NCI-H2081 treated with DMSO at 0.1 percent for 48 hours (cell line): Measurements from ENCODE around the gene TUBGCP3.
"Not testable (repeated sequence)": the region's sequence is repeated elsewhere in the genome, so short reads cannot be mapped to it uniquely, and the experiment has no call there.

Experiments used
- DNase-seq: peaks from one replicate; lab custom pipeline; 2025; lab: John Stamatoyannopoulos, UW

TUBGCP3 gene

DNA sequence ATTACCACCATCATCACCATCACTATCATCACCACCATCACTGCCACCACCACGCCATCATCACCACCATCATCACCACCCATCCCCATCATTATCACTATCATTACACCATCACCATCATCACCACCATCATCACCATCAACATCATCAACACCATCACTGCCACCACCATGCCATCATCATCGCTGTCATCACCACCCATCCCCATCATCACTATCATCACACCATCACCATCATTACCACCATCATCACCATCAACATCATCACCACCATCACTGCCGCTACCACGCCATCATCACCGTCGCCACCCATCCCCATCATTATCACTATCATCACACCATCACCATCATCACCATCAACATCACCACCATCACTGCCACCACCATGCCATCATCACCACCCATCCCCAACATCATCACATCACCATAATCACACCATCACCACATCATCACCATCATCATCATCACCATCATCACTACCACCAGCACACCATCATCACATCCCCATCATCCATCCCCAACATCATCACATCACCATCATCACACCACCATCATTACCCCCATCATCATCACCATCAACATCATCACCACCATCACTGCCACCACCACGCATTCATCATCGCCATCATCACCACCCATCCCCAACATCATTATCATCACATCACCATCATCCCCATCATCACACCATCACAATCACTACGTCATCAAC lies 61.7 kb downstream of the TUBGCP3 start:
- DNase-seq: no peak

DNA sequence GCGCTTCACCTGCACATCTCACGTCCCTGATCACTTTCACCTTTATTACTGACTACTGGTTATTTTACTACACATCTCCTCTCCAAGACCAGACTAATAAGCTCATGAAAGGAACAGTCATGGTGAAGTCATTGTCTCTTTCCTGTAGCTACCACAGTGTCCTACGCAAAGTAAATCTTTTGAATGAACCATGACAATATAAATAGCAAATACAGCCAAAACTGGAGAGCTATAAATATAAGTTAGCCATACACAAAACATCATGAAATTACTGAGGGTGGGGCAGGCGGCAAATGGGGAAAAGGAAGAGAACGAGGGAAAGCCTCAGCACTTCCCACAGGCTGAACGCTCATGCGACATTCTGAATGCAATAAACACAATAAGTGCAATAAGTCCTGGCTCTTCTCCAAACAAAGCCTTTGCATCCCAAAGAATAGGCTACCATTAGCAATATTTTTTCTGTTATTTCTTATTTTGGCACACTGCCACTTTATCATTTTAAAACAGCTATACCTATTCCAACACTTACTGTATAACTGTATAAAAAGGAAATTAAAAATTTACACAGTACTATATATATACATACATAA lies 62.5 kb downstream of the TUBGCP3 start:
- DNase-seq: no peak

DNA sequence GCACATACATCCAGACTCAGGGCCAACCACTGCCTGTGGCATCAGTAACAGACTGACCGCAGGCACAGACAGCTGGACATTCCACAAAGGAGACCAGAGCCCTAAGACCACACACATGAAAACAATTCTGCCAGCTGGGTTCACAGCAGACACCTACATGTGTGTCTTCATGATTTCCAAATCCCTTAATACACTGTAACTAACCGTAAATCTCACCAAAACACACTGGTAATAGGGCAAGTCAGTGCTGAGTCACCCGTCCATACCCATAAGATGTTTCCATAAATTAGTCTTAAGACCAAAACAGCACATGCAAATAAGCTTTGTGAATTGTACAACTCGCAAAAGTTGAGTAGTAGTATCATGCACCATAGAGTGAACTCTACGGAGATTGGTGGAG lies 65.4 kb downstream of the TUBGCP3 start:
- DNase-seq: no peak

DNA sequence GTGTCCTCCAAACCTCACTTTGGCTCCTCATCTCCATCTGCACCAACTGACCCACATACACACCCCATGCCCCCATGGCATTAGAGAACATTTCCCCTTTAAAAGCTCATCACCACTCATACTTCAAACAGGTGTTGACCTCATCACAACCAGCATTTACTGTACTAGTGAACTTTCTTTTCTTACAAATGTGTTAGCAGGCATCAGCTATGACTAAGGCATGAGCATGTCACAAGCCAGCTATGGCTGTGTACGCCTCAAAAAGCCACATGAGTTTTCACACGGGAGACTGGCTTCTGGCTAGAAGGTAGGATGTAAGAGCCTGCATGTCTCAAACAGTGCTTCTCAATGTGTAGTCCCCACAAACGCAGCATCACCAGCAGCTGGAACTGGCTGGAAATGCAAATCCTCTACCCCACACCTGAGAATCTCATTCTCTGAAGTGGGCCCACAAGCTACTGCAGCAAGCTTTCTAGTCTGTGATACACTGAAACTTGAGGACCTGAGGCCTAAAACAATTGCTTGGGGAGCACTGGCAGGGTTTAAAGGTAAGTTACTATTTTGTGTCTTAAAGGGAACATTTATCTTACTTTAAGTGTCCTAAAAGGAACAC lies 66.8 kb downstream of the TUBGCP3 start:
- DNase-seq: no peak

DNA sequence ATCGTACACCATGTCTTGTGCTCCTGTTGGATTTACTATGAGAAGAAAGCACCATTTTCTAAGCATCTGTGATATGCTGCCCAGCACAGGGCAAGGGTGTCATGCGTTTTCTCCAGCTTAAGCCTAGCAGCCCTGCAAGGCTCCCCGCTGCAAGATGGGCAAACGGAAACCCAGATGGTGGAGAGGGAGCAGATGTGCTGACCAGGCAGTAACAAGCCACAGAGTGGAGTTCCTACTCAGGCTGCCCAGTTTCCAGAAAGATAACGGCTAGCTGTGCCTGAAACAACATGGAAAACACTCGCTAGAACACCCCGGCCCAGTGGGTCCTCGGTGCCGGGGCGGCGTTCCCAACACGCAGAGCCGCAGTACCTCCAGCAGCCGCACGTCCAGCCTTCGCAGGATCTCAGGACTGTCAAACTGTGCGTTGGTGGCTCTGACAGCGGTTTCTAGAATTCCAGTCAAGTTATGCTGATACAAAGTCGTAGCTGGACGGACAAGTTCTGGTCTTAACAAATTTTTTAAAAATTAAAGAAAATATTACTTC lies 68.4 kb downstream of the TUBGCP3 start:
- DNase-seq: no peak

DNA sequence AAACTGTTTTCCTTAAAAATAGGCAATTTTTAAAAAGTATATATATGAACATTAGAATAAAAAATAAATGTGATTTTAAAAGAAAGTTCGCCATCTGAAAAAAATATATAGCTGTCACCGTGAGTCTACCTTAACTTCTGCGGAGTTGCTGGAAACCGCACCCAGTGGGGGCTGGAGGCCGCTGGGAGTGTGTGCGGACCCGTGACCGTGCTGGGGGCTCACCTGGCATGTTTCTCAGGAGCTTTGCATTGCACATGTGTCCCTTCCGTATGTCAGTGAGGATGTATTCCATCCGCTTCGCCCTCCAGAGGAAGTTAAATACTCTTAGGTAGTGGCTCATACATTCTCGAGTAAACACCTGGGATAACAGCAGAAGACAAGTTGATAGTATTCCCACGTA lies 71.7 kb downstream of the TUBGCP3 start:
- DNase-seq: no peak

DNA sequence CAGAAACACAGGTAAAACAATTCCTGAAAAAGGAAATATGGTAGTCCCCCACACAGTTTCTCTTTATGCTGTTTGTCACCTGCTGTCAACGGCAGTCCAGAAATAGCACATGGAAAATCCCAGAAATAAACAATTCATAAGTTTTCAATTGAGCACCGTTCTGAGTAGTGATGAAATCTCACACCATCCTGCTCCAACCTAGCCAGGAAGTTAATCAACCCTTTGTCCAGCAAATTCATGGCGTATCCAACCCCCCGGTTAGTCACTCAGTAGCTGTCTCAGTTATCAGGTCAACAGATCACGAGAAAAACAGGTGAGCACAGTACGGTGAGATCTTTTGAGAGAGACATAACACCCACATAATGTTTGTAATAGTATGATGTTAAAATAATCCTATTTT lies 74.2 kb downstream of the TUBGCP3 start:
- DNase-seq: no peak

DNA sequence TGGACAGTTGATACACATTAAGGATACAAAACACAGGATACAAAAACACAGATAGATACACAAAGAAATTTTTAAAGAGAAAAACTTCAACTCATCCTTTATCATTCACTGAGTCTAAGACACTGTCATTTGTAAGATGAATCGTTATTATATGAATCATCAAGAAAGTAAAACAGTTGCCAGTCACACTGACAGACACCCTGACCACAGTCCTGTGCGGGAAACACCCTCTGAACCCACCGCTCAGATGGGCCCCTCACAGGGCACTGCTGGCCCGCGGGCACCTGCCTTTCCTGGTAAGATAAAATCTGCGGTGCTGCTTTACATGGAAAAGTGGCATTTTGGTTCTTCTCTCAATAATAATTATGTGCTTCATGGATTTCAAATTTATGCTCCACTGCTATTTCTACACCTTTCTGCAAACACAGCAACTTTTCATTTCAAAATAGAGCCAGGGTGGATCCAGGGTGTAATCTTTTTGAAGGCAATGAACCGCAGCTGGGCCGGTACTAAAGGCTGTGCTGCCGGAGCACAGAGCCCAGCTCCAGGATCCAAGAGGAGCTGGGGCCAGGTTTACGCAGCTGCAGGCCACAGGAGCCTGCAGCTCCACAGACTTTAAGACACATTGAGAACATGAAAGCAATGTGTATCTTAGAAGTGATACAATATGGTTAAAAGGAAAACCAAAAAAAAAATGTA lies 76.8 kb downstream of the TUBGCP3 start:
- no peak for DNase-seq

DNA sequence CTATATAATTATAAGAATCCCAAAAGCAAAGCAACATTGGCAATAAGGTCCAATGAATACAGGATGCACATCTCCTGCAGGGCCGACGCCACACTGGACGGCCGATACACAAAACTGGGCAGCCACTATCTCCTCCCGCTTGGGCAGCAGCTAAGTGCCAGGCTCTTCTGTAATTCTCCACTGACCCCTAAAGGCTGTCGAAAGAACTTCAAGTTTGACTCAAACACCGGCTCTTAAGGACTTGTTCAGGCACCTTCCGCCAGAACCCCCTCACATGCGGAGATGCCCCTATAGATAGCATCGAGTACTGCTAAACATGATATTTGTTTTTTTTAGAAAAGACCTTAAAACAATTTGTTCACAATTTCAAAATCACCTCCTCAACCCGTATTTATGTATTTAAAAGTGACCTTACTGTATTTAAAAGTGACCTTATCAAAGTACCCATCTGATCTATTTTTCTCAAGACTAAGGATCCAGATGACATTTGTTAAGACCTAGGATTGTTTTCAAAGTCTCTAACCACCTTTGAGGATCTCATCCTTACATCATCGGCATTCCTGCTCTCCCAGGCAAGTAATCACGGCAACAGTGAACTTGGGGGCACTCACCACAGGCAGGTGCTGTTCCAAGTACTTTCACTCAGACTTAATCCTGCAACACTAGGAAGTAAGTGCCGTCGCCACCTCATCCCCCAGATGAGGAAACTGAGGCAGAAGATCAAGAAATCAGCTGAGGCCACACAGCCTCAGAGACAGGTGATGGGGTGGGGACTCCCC lies 77.8 kb downstream of the TUBGCP3 start:
- no peak for DNase-seq

DNA sequence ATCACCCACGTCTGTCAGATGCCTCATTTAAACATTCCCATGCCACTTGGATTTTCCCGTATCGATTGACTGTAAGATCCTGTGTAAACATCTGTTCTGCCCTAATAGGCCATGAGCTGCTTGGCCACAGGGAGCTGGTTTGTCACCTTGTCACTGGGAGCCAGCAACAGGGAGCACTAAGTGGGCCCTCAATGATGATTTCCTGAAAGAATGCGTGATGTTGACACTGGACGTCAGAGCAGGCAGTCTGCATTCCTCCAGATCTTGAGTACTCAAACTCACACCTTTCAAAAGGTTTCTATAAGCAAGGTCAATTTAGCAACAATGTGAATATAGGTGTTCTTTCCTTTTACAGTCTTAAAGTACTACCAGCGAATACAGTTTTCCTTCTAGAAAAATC lies 78.8 kb downstream of the TUBGCP3 start:
- DNase-seq: no peak

DNA sequence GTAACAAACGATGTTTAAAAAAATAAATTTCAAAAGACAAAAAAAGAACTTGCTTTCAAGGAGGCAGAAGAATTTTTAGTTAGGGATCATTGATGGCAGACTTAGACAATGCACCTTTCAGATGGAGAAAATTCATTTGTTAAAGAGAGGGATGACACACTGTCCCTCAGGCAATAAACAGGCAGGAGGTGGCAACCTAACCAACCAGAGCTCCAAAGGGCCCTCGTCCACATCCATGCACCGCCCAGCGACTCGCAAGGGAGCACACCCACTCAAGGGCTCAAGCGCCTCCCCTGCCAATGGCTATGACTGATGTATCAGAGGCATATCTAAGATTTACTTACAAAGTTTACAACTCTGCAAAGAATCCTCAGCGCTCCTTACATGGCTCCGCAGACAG lies 81.9 kb downstream of the TUBGCP3 start:
- DNase-seq: no peak

DNA sequence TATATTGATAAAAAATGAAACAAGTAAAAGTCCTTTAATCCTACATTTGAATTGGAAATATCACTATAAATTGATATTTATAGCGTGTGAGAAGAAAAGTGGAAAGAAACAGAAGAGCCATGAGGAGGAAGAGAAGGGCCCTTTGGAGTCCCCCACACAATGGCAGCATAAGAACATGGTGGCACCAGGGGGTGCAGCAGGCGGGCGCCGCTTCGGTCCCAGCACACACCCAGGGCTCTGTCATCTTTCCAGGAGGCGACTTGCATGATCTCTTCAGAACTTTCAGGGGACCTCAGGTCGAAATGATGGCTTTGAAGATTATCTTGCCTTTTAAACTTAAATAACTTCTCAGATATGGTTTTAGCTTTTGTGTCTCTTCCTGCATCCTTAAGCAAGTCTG lies 91.8 kb downstream of the TUBGCP3 start:
- DNase-seq: no peak

DNA sequence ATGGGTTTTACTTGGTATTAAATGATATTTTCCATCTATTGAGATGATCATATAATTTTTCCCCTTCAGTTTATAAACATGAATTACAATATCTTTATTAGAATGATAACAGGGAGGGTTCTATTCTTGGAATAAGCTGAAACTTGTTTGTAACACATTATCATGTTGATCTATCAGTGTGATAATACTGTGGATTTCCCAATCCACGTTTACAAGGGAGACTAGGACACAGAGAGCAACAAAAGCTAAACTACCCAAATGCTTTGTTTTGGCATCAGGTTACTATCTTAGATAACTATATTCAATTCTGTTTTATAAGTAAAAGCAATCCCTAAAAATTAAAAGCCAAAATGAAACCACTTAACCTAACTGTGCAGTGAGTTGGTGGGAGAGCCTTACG lies 92.5 kb downstream of the TUBGCP3 start:
- DNase-seq: no peak

DNA sequence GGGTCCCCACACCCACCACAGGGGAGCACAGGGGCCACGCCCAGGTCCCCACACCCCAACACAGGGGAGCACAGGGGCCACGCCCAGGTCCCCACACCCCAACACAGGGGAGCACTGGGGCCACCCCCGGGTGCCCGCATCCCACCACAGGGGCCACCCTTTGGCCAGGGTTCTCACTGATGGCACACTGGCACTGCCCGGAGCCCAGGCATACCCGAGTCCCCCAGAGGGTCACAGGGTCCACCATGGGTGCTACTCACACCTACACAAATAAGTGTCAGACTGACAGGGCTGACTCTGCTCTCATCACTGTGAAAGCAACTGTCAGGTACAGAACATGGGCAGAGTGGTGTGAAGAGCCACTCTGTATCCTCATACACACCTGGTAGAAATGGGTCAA lies 98.8 kb downstream of the TUBGCP3 start:
- no peak for DNase-seq

DNA sequence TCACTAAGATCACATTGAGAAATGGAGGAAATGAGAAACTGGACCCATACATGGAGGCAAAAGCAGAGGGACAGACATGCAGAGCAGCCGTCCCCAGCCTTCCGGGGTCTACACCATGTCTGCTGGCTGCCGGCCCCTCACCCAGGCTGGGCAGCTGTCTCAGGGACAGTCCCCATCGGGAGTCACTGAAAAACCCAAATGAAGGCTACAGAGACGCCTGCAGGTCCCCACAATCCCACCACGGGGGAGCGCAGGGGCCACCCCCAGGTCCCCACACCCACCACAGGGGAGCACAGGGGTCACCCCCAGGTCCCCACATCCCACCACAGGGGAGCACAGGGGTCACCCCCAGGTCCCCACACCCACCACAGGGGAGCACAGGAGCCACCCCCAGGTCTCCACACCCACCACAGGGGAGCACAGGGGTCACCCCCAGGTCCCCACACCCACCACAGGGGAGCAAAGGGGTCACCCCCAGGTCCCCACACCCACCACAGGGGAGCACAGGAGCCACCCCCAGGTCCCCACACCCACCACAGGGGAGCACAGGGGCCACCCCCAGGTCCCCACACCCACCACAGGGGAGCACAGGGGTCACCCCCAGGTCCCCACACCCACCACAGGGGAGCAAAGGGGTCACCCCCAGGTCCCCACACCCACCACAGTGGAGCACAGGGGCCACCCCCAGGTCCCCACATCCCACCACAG lies 99.5 kb downstream of the TUBGCP3 start:
- not testable (repeated sequence) for DNase-seq

DNA sequence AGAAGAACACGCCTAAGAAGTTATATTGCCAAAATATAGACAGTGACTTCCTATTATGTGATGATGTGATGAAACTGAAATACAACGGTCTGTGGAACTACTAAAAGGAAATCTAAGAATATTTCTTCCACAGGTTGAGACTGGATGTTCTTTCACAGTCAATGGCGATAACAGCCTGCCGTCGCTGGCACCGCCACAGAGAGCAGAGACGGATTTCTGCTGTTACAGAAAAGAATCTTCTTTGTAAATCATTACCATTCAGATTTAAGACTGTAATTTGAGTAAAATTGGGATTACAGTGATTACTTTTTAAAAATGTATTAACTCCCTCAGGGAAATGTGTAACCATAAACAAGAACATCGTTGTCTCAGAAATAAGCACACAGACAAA lies 100.8 kb downstream of the TUBGCP3 start:
- DNase-seq: no peak

DNA sequence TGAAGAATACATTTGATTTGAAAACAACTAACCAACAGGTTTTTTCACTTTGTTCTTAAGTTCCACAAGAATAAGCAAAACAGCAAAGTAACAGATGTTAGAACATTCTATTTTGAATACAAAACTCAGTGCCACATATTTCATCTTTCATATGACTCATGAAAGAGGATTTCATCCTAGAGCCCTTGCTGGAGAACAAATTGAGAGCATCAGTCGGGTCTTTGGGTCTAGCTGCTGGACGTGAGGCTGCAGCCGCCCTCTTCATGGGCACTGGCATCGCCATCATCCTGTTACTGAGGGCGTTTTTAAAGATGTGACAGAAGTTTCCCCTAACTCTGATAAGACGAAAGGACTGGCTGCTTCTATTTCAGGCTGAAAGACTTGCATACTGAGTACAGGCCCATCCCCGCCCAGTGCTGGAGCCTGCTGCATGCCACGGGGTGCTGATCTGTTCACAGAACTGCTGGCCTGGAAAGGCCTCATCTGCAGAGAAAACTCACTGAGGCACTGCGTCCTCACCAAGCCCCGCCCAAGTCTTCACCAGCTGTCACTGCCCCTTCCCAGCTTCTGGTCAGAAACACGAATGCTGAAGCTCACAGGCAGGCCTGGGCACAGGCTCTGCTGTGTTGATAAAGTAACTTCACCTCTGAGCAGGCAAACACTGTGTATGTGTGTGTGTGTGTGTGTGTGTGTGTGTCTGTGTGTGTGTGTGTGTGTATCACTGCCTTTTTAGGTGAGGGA lies 101.4 kb downstream of the TUBGCP3 start:
- DNase-seq: no peak

DNA sequence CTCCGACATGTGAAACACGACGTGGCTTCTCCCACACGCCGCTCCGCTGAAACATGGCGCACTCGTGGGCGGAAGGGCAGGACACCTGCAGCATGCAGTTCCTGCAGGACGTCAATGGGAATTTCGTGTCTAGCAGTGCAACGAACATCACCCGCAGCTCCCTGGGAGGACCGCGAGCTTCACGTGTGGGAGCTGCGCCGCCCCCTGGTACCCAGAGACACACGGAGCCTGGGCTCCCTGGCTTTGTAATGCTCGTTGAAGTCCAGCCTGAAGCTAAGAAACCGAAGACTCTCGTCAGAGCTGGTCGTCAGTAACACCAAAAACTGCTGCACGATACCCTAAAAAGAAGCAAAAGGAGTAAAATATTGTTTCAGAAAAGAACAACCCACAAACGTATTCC lies 102.1 kb downstream of the TUBGCP3 start:
- DNase-seq: not testable (repeated sequence)

DNA sequence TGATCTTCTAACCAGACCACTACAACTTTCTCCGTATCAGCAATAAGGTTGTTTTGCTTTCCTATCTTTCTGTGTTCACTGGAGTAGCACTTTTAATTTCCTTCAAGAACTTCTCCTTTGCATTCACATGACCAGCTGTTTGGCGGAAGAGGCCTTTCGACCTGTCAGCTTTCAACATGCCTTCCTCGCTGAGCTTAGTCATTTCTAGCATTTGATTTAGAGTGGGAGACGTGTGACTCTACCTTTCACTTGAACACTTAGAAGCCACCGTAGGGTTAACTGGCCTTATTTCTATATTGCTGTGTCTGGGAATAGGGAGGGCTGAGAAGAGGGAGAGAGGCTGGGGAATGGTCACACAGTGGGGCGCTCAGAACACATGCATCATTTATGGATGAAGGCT lies 104.7 kb downstream of the TUBGCP3 start:
- no peak for DNase-seq

DNA sequence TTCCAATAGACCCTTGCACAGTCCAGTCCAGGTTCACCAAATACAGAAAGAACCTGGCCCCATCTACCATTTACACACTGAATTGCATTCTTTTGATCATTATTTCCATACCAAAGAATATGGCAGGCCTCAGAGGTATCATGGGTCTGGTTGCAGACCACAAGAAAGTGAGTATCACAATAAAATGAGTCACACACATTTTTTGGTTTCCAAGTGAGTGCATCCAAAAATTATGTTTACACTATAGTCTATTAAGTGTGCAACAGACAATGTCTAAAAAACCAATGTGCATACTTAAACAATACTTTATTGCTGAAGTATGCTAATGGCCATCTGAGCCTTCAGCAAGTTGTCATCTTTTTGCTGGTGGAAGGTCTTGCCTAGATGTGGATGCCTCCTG lies 106.5 kb downstream of the TUBGCP3 start:
- DNase-seq: no peak

DNA sequence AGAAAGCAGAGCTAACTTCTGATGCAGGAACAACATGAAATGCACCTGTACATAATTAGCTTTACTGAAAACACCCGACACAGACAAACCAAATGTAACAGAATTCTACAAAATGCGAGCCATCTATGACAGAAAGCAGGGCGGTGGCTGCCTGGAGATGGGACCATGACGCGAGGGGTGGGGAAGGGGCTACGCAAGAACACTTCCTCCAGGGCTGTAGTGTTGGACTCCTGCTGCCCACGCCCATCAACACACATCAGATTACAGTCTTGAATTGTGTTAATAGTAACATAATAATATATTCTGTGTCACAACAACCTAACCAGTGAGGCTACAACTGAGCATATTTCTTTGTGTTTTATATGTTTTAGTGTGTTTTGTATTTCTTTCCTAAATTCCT lies 108.6 kb downstream of the TUBGCP3 start:
- DNase-seq: no peak
